Liver (tissue), 3 donors: ENCODE measurements around the gene UBD.

ENCODE experiments used
- EGR1 ChIP-seq, 2 donors: IDR thresholded peaks; 2 replicates each; pipeline ENCODE4 v1.6.1; 2016 to 2018; ENCODE audit warnings: antibody characterized with exemption in 2 of 2, low read depth in 2 of 2
- RXRA ChIP-seq, 2 donors: IDR thresholded peaks; 2 replicates each; pipeline ENCODE4 v1.6.1; 2017 to 2018; ENCODE audit warnings: antibody characterized with exemption in 2 of 2, mild to moderate bottlenecking in 1 of 2
- YY1 ChIP-seq: IDR thresholded peaks from 2 replicates; pipeline ENCODE4 v1.6.1; 2016; ENCODE audit warnings: antibody characterized with exemption, mild to moderate bottlenecking
- TF ChIP-seq, protein P1 (sequence below): fragments of 150-350 bp; IDR thresholded peaks from 2 replicates; pipeline ENCODE4 v1.5.1; 2017; ENCODE audit warnings: improper control_type of control experiment, low read depth, low read length; ENCODE audit not compliant: missing input control
- TF ChIP-seq, protein P2 (sequence below): IDR thresholded peaks from 2 replicates; pipeline ENCODE4 v1.6.1; 2016; ENCODE audit warnings: antibody characterized with exemption
- donor health status: healthy.
- donor health status: healthy.

DNA sequence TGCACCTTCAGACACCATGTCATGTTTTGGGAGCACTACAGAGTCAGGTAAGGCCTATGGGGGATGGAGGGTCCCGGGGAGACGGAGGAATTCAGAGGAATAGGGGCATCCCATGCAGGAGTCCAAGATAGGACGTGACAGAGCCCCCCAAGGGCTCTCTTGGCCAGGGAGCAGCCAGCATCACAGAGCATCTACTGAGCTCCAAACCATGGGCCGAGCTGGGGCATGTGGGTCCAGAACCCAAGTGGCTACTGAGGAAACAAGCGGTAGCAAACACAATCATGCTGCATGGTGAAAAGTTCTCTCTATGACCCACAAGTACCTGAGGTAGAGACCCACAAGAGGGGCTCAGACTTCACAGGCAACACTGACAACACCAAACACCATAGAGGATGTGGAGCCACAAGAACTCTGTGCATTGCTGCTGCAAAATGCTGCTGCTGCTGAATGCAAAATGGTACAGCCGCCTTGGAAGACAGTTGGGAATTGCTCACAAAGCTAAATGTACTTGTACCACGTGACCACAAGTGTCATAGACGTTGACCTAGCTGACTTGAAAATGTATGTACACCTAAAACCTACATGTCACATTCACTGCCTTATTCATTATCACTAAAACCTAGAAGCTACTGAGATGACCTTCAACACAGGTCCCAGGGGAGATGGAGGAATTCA is 38.4 kb downstream of the UBD start:
- TF ChIP-seq, protein P1, sequence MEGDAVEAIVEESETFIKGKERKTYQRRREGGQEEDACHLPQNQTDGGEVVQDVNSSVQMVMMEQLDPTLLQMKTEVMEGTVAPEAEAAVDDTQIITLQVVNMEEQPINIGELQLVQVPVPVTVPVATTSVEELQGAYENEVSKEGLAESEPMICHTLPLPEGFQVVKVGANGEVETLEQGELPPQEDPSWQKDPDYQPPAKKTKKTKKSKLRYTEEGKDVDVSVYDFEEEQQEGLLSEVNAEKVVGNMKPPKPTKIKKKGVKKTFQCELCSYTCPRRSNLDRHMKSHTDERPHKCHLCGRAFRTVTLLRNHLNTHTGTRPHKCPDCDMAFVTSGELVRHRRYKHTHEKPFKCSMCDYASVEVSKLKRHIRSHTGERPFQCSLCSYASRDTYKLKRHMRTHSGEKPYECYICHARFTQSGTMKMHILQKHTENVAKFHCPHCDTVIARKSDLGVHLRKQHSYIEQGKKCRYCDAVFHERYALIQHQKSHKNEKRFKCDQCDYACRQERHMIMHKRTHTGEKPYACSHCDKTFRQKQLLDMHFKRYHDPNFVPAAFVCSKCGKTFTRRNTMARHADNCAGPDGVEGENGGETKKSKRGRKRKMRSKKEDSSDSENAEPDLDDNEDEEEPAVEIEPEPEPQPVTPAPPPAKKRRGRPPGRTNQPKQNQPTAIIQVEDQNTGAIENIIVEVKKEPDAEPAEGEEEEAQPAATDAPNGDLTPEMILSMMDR: no peak
- TF ChIP-seq, protein P2, sequence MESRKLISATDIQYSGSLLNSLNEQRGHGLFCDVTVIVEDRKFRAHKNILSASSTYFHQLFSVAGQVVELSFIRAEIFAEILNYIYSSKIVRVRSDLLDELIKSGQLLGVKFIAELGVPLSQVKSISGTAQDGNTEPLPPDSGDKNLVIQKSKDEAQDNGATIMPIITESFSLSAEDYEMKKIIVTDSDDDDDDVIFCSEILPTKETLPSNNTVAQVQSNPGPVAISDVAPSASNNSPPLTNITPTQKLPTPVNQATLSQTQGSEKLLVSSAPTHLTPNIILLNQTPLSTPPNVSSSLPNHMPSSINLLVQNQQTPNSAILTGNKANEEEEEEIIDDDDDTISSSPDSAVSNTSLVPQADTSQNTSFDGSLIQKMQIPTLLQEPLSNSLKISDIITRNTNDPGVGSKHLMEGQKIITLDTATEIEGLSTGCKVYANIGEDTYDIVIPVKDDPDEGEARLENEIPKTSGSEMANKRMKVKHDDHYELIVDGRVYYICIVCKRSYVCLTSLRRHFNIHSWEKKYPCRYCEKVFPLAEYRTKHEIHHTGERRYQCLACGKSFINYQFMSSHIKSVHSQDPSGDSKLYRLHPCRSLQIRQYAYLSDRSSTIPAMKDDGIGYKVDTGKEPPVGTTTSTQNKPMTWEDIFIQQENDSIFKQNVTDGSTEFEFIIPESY: no peak
- TF ChIP-seq EGR1 (IDR thresholded peaks at IDR 0.05; ENCODE audit: low read depth in 2 of 2) (no peak), YY1 (no peak), RXRA (IDR thresholded peaks at IDR 0.05) (no peak)
